Measurements from ENCODE around the gene TRIP10. TPM values are rescaled to one million over a fixed set of nuclear protein-coding genes. Genes with fewer than 3 reads are reported as not detected.

TRIP10 gene
- total and polyA plus RNA-seq, 2 experiments from 2014 or later = 54.1 to 67.8 TPM

GRCh38 chr19:6778386-6778785 is 38.9 kb downstream of the TRIP10 start:
- no peaks in the 10 kb centered on the region for H3K4me1 ChIP-seq (ENCODE audit: low read depth)
- H3K4me3 ChIP-seq = no peak overlapping the region
- H3K36me3 ChIP-seq = no peaks in the 10 kb centered on the region
- H3K27me3 ChIP-seq = no peaks in the 10 kb centered on the region
- TF ChIP-seq CTCF (IDR thresholded peaks at IDR 0.05; ENCODE audit: low read depth, low read length) = no peak
- H3K27ac ChIP-seq = no peak overlapping the region
- DNase-seq (ENCODE audit: low read depth in 1 of 2, low spot score in 1 of 2) = no peak
- no peaks in the 10 kb centered on the region for H3K9me3 ChIP-seq (ENCODE audit: low read depth)

GRCh38 chr19:6779206-6779605 is 39.7 kb downstream of the TRIP10 start:
- Histone ChIP-seq H3K4me1 (ENCODE audit: low read depth) (no peaks in the 10 kb centered on the region), H3K27me3 (no peaks in the 10 kb centered on the region), H3K4me3 (no peak overlapping the region), H3K36me3 (no peaks in the 10 kb centered on the region), H3K9me3 (ENCODE audit: low read depth) (no peaks in the 10 kb centered on the region), H3K27ac (no peak overlapping the region)
- no peak for TF ChIP-seq CTCF (IDR thresholded peaks at IDR 0.05; ENCODE audit: low read depth, low read length)
- no peak for DNase-seq (ENCODE audit: low read depth in 1 of 2, low spot score in 1 of 2)

GRCh38 chr19:6787393-6787792 is 47.9 kb downstream of the TRIP10 start:
- Histone ChIP-seq H3K4me1 (ENCODE audit: low read depth) (no peaks in the 10 kb centered on the region), H3K36me3 (no peaks in the 10 kb centered on the region), H3K27me3 (no peaks in the 10 kb centered on the region), H3K9me3 (ENCODE audit: low read depth) (no peaks in the 10 kb centered on the region), H3K4me3 (no peak overlapping the region), H3K27ac (no peak overlapping the region)
- TF ChIP-seq CTCF (IDR thresholded peaks at IDR 0.05; ENCODE audit: low read depth, low read length) = no peak
- no peak for DNase-seq (ENCODE audit: low read depth in 1 of 2, low spot score in 1 of 2)

GRCh38 chr19:6788896-6789295 is 49.4 kb downstream of the TRIP10 start:
- Histone ChIP-seq H3K27me3 (no peaks in the 10 kb centered on the region), H3K27ac (no peak overlapping the region), H3K36me3 (no peaks in the 10 kb centered on the region), H3K4me1 (ENCODE audit: low read depth) (no peaks in the 10 kb centered on the region), H3K9me3 (ENCODE audit: low read depth) (no peaks in the 10 kb centered on the region), H3K4me3 (no peak overlapping the region)
- DNase-seq (ENCODE audit: low read depth in 1 of 2, low spot score in 1 of 2) = no peak
- no peak for TF ChIP-seq CTCF (IDR thresholded peaks at IDR 0.05; ENCODE audit: low read depth, low read length)

GRCh38 chr19:6790194-6791128 is 51.0 kb downstream of the TRIP10 start:
- H3K27me3 ChIP-seq = no peaks in the 10 kb centered on the region
- no peaks in the 10 kb centered on the region for H3K9me3 ChIP-seq (ENCODE audit: low read depth)
- H3K27ac ChIP-seq = no peak overlapping the region
- no peaks in the 10 kb centered on the region for H3K4me1 ChIP-seq (ENCODE audit: low read depth)
- H3K4me3 ChIP-seq = no peak overlapping the region
- no peak for TF ChIP-seq CTCF (IDR thresholded peaks at IDR 0.05; ENCODE audit: low read depth, low read length)
- H3K36me3 ChIP-seq = no peaks in the 10 kb centered on the region
- peak in 1 of 2 donors; percentile 26 for DNase-seq (ENCODE audit: low read depth in 1 of 2, low spot score in 1 of 2)

Data from cardiac muscle cell (in vitro differentiated cells and primary cell).